Mesothelial cell of epicardium (in vitro differentiated cells): Measurements from ENCODE around the gene SNHG17. TPM values are rescaled to one million over a fixed set of nuclear protein-coding genes. Genes with fewer than 3 reads are reported as not detected.
"Not testable (repeated sequence)": the region's sequence is repeated elsewhere in the genome, so short reads cannot be mapped to it uniquely, and the experiment has no call there.

Source experiments
- DNase-seq, 2 experiments: peaks; one replicate each; pipeline ENCODE4 v3.0.0; 2021; ENCODE audit warnings: low spot score in 2 of 2; ENCODE audit not compliant: unreplicated experiment in 2 of 2
- H3K27ac Mint-ChIP-seq: 2 replicates; pipeline ENCODE4 v1.8.0; 2021; ENCODE audit warnings: mixed read lengths
- H3K27me3 Mint-ChIP-seq: 2 replicates; pipeline ENCODE4 v1.8.0; 2021; ENCODE audit warnings: low read depth, mixed read lengths
- H3K36me3 Mint-ChIP-seq: 2 replicates; pipeline ENCODE4 v1.8.0; 2021; ENCODE audit warnings: mixed read lengths
- H3K4me1 Mint-ChIP-seq: 2 replicates; pipeline ENCODE4 v1.8.0; 2021; ENCODE audit warnings: mixed read lengths
- H3K4me3 Mint-ChIP-seq: 2 replicates; pipeline ENCODE4 v1.8.0; 2021; ENCODE audit warnings: mild to moderate bottlenecking, moderate library complexity, mixed read lengths
- H3K9me3 Mint-ChIP-seq: 2 replicates; pipeline ENCODE4 v1.8.0; 2021; ENCODE audit warnings: mixed read lengths
- CTCF ChIP-seq: fragments of 200-600 bp; sonication (generic); IDR thresholded peaks from one replicate; pipeline ENCODE4 v1.5.0; 2021; ENCODE audit warnings: antibody characterized with exemption; ENCODE audit not compliant: unreplicated experiment
- total RNA-seq: library from RNA; stranded (reverse); gene quantifications from 3 replicates; pipeline ENCODE4 v1.2.1, GENCODE V29; 2021

The SNHG17 gene
- total RNA-seq, 1 donor from 2014 or later = 54.0 TPM

DNA sequence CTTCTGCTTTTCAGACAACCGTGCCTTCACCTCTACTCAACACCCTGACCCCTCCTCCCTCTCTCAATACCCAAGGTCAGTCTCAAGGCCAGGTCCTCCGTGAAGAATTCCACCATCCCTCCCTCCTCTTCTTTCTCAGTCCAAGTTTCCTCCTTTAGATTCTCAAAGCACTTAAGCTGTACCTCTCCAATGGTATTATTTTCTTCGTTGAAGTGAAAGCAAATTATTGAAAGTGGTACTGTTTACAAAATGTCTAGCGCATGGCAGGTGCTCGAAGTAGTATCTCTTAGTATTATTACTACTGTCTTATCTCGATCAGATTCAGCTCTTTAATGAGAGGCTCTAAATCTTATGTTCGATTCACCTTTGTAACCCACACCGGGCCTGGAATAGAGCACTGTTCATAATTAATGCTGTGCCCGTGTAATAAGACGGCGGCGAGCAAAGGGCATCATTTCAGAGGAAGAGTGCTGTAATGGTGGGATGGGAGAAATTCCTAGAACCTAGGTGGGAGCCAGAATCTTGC is 36.9 kb upstream of the SNHG17 start:
- DNase-seq = no peak
- TF ChIP-seq CTCF = no peak
- H3K4me1 Mint-ChIP-seq = peaks cover 26% of the 10 kb centered on the region
- H3K9me3 Mint-ChIP-seq = no peaks in the 10 kb centered on the region
- peak overlapping the region; percentile 86 for H3K4me3 Mint-ChIP-seq
- peak overlapping the region; percentile 95 for H3K27ac Mint-ChIP-seq
- H3K27me3 Mint-ChIP-seq = peaks cover 12% of the 10 kb centered on the region
- H3K36me3 Mint-ChIP-seq = no peaks in the 10 kb centered on the region

DNA sequence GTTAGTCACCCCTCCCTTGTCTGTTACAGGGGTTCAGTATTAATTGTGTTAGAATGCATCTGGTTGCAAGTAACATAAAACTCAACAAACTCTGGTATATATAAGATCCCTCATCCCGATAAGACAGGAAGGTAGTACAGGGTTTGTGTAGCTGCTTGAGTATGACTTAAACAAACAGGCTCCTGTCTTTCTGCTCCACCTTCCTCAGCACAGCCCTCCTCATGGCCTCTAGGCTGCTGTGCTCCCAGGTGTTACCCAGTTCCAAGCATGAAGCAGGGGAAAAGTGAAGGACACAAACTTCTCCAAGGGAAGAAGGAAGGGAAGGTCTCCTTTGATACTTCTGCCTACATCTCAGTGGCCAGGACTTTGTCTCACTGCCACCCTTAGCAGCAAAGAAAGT is 36.1 kb upstream of the SNHG17 start:
- Mint-ChIP-seq H3K9me3 (no peaks in the 10 kb centered on the region), H3K27ac (peak overlapping the region; percentile 95), H3K27me3 (peaks cover 12% of the 10 kb centered on the region), H3K4me1 (peaks cover 26% of the 10 kb centered on the region), H3K36me3 (no peaks in the 10 kb centered on the region), H3K4me3 (no peak overlapping the region)
- no peak for TF ChIP-seq CTCF
- DNase-seq = peak in 1 of 2 experiments; percentile 5

GRCh38 chr20:38466983-38467382 is 31.9 kb upstream of the SNHG17 start:
- peaks cover 12% of the 10 kb centered on the region for H3K27me3 Mint-ChIP-seq
- no peak for TF ChIP-seq CTCF
- H3K9me3 Mint-ChIP-seq = no peaks in the 10 kb centered on the region
- H3K27ac Mint-ChIP-seq = no peak overlapping the region
- H3K36me3 Mint-ChIP-seq = no peaks in the 10 kb centered on the region
- H3K4me3 Mint-ChIP-seq = no peak overlapping the region
- peaks cover 4% of the 10 kb centered on the region for H3K4me1 Mint-ChIP-seq
- no peak for DNase-seq

GRCh38 chr20:38466171-38466570 is 31.0 kb upstream of the SNHG17 start:
- Mint-ChIP-seq H3K4me1 (no peaks in the 10 kb centered on the region), H3K9me3 (no peaks in the 10 kb centered on the region), H3K27me3 (peaks cover 12% of the 10 kb centered on the region), H3K36me3 (no peaks in the 10 kb centered on the region), H3K27ac (no peak overlapping the region), H3K4me3 (no peak overlapping the region)
- no peak for TF ChIP-seq CTCF
- DNase-seq = no peak

GRCh38 chr20:38461569-38461968 is 26.4 kb upstream of the SNHG17 start:
- H3K36me3 Mint-ChIP-seq, H3K27me3 Mint-ChIP-seq, H3K9me3 Mint-ChIP-seq, H3K27ac Mint-ChIP-seq, H3K4me1 Mint-ChIP-seq, DNase-seq, H3K4me3 Mint-ChIP-seq: not testable (repeated sequence)

GRCh38 chr20:38461167-38461566 is 26.0 kb upstream of the SNHG17 start:
- not testable (repeated sequence) for H3K9me3 Mint-ChIP-seq, H3K36me3 Mint-ChIP-seq, H3K27me3 Mint-ChIP-seq, DNase-seq, H3K4me3 Mint-ChIP-seq, H3K27ac Mint-ChIP-seq
- peaks cover 11% of the 10 kb centered on the region for H3K4me1 Mint-ChIP-seq

DNA sequence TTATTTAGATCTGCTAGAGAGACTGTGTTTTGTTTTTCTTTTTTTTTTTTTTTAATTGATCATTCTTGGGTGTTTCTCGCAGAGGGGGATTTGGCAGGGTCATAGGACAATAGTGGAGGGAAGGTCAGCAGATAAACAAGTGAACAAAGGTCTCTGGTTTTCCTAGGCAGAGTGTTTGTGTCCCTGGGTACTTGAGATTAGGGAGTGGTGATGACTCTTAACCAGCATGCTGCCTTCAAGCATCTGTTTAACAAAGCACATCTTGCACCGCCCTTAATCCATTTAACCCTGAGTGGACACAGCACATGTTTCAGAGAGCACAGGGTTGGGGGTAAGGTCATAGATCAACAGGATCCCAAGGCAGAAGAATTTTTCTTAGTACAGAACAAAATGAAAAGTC is 25.5 kb upstream of the SNHG17 start:
- not testable (repeated sequence) for DNase-seq, H3K27me3 Mint-ChIP-seq, H3K9me3 Mint-ChIP-seq, H3K36me3 Mint-ChIP-seq
- H3K4me1 Mint-ChIP-seq = peaks cover 13% of the 10 kb centered on the region
- H3K27ac Mint-ChIP-seq = peak overlapping the region; percentile 91
- peak overlapping the region; percentile 17 for H3K4me3 Mint-ChIP-seq
